HG03280 (cell line): ENCODE data around the gene LZTS2.

Experiments used
- ATAC-seq: cut with Tn5 transposase; IDR thresholded peaks from one replicate; pipeline ENCODE4 v1.9.1; 2021; ENCODE audit warnings: mild to moderate bottlenecking, moderate library complexity; ENCODE audit not compliant: unreplicated experiment

LZTS2 gene

DNA sequence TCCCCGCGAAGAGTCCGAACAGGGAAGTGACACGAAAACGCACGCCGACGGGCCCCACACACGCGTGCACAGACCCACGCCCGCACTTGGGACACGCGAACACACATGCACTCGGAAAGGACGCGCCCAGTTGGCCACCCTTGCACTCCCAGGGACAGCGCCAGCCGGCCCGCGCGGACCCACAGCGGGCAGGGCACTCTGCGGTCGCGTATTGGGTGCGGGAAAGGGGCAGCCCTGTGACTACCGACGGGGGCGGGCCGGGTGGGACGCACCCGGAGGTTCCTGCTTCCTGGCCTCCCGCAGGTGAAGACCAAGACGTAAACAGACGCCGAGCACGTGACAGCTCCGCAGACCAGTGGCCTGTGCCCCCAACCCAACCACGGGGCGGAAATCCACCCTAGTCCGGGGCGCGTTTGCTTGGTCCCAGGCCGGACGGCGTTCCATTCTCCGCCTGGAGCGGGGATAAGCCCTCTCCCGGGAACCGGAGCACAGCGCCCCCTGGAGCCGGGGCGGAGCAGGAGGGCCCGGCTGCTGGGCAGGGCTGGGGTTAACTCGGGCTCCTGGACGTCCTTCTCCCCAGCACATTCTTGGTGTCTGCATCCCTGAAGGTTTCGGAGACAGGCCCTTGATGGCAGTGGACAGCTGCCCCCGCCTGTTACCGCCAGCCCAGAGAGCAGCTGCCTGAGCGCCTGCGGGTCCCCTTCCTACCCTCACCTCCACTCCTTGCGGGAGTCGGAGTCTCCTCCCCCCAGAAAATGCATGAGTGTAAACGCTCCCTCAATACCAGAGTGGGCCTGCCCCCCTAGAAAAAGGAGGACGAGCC lies 2.0 kb upstream of the LZTS2 start:
- peak; percentile 36 for ATAC-seq

GRCh38 chr10:100998183-100998990 lies 1.2 kb upstream of the LZTS2 start:
- peak; percentile 23 for ATAC-seq

DNA sequence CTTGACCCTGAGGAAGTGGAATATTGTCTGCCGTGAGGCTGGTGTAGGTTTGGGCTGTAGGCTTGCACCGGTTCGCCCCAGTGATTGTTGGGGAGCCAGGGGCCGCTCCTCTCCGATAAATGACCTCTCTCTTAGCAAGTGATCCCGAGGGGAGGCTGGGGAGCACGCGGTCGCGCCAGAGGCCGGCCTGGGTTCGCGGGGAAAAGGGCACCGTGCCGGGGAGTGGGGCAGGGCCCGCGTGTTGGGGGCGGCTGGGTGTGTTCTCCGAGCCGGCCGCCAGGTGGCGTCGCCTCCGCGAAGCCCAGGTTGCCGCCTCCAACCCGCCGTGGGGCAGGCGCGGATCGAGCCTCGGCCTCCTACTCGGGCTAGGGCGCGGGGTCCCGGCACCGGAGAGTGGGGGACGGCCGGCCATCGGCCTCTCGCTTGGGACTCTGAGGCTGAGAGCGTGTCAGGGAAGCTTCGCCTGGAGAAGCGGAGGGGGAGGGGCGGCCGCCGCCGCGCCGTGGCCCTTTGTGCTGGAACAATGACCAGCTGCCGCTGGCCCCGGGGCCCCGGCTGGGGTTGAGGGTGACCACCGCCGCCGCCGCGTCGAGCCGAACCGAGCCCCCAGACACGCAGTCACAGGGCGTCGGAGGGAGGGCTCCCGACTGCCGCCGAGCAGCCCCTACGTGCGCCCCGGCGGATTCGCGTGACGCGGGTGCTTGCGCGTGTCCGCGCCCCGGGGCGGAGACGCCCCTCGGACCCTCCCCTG lies 442 bp upstream of the LZTS2 start:
- ATAC-seq: peak; percentile 58

- no peak for ATAC-seq
These were observed 713 bp downstream of the LZTS2 start for GRCh38 chr10:101000127-101000914.

GRCh38 chr10:101000915-101001658 lies 1.5 kb downstream of the LZTS2 start:
- ATAC-seq: no peak

GRCh38 chr10:101001659-101002035 lies 2.0 kb downstream of the LZTS2 start:
- no peak for ATAC-seq

DNA sequence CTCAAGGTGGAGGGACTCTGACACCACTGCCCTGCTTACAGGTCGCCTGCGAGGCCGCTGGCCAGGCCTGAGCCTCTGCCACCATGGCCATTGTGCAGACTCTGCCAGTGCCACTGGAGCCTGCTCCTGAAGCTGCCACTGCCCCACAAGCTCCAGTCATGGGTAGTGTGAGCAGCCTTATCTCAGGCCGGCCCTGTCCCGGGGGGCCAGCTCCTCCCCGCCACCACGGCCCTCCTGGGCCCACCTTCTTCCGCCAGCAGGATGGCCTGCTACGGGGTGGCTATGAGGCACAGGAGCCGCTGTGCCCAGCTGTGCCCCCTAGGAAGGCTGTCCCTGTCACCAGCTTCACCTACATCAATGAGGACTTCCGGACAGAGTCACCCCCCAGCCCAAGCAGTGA lies 2.8 kb downstream of the LZTS2 start:
- no peak for ATAC-seq

DNA sequence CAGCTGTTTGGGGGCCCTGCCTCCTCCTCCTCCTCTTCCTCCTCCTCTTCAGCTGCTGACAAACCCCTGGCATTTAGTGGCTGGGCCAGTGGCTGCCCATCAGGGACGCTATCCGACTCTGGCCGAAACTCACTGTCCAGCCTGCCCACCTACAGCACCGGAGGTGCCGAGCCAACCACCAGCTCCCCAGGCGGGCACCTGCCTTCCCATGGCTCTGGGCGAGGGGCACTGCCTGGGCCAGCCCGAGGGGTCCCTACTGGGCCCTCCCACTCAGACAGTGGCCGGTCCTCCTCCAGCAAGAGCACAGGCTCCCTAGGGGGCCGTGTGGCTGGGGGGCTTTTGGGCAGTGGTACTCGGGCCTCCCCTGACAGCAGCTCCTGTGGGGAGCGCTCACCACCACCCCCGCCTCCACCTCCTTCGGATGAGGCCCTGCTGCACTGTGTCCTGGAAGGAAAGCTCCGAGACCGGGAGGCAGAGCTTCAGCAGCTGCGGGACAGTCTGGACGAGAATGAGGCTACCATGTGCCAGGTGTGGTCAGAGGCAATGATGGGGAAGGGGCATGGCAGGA lies 4.1 kb downstream of the LZTS2 start:
- no peak for ATAC-seq

DNA sequence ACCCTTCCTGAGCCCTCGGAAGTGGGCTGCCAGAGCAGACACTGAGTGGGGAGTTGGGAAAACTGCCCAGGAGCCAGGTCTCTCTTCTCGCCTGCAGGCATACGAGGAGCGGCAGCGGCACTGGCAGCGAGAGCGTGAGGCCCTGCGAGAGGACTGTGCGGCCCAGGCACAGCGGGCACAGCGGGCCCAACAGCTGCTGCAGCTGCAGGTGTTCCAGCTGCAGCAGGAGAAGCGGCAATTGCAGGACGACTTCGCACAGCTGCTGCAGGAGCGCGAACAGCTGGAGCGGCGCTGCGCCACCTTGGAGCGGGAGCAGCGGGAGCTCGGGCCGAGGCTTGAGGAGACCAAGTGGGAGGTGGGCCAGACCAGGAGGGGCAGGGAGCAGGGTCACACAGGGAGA lies 5.8 kb downstream of the LZTS2 start:
- no peak for ATAC-seq

- ATAC-seq: no peak
These were observed 6.4 kb downstream of the LZTS2 start for GRCh38 chr10:101005869-101006567.

DNA sequence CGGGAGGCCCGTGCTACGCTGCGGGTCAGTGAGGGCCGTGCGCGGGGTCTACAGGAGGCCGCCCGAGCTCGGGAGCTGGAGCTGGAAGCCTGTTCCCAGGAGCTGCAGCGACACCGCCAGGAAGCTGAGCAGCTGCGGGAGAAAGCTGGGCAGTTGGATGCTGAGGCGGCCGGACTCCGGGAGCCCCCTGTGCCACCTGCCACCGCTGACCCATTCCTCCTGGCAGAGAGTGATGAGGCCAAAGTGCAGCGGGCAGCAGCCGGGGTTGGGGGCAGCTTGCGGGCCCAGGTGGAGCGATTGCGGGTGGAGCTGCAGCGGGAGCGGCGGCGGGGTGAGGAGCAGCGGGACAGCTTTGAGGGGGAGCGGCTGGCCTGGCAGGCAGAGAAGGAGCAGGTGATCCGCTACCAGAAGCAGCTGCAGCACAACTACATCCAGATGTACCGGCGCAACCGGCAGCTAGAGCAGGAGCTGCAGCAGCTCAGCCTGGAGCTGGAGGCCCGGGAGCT lies 7.0 kb downstream of the LZTS2 start:
- ATAC-seq: no peak

DNA sequence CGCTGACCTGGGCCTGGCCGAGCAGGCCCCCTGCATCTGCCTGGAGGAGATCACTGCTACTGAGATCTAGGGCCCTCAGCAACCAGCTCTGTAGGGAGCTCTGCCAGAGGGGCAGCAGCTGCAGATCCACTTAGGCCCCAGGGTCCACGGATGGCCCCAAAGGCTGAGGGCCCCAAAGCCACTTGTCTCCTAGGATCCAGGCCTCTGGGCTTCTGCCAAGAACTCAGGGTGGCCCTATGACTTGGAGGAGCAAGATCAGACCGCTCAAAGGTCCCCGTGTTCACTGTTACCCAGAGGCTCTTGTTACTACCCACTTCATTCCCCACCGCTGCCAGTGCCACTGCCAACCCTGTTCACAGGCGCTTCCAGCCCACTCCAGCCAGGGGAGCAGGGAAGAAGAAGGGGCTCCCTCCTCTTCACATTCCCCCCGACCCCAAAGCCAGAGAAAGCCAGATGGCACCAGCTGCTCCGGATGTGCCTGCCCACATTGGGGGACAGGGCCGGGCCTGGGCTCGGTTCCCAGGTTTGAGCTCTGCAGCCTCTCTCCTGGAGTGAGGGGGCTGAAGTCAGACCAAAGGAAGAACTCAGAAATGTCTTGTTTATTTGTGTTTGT lies 7.6 kb downstream of the LZTS2 start:
- ATAC-seq: no peak

DNA sequence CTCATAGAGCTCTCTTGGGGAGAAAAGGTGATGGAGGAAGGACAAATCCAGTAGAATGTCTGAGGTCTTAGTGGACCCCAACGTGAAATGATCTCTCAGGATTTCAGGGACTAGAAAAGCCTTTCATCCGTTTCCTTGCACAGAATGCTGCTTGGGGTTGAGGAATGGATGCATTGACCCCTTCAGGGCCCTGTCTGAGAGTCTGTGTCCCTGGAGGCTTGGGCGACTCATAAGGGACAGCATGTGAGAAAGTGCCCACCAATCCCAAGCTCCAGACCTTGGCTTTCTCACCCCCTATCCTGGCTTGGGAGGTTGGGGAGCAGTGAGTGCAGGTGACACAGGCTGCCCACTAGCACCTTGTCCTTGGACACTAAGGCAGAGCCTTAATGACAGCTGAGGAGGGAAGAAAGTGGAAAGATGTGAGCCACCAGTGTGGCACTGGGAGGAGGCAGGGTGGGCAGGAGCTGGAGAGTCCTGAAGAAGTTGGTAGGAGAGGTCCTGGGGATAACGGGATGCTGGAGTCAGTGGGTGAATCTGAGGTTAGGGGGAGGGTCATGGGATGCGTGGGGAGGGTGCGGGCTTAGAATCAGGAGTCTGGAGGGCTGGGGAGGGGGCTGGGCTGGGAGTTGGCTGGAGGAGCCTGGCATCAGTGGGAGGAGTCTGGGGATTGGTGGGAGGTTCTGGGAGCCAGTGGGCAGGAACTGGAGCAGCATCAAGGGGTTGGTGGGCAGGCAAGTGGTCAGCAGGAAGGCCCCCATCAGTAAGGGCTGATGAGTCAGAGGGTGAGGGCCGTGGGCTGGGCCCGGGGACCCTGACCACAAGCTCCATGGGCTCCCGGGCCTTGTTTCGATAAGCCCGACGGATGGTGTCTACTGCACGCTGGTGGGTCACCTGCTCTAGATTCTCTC lies 8.6 kb downstream of the LZTS2 start:
- ATAC-seq: no peak

- no peak for ATAC-seq
These were observed 9.3 kb downstream of the LZTS2 start for GRCh38 chr10:101008823-101009423.

GRCh38 chr10:101010329-101010728 lies 10.7 kb downstream of the LZTS2 start:
- ATAC-seq: no peak

DNA sequence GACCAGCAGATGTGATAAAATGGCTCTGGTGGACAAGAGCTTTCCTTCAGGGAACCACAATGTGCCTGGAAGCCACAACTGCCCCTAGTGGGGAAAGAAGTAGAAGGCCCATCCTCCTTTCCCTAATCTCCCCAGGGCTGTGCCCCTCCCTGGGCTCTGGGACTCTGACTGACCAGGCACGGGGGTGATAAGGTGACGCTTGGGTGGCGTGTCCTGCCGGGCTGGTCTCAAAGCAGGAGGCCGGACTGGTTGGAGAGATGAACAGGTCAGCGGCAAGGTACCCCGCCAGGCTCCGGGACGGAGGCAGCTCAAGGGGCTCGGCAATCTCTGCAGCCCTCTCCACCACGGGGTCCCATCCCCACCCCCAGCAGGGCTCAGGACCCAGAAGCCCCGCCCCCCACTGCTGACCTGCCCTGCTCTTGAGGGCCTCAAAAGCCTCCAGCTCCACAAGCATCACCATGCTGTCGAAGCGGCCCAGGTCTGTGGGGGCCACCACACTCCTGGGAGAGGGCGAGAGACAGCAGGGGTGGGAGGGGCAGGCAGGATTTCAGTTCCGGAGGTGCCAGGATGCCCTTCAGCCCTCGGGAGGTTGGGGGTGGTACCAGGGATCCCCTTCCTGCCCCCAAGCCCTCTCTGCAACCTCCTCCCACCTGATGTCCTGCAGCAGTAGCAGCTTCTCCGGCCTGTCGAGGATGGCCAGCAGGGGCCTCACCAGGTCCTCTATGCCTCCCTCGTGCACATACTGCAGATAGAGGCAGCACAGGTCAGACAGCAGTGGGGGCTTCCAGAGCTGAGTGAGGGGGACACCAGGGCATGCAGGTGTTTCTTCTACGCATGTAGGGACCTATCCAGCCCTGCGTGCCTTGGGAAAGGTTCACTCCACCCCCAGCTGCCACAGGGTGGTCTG lies 12.2 kb downstream of the LZTS2 start:
- ATAC-seq: no peak
